Ovary (tissue), 9 donors: ENCODE results near the gene REEP6. TPM values are rescaled to one million over a fixed set of nuclear protein-coding genes. Genes with fewer than 3 reads are reported as not detected.

ENCODE experiments used
- DNase-seq, 5 donors: peaks; one replicate each; pipeline ENCODE4 v3.0.0-alpha.2; 2019 to 2020
- H3K27ac ChIP-seq, 2 donors: fragments of 200-600 bp; one replicate each; pipeline versions ENCODE4 v1.5.1 to v1.8.0; 2019 to 2022
- H3K27me3 ChIP-seq: fragments of 200-600 bp; one replicate; pipeline ENCODE4 v1.8.0; 2022
- H3K36me3 ChIP-seq: fragments of 200-600 bp; sonication (generic); one replicate; pipeline ENCODE4 v1.5.1; 2019
- H3K4me1 ChIP-seq: one replicate; pipeline ENCODE4 v1.8.1; 2013; ENCODE audit warnings: mild to moderate bottlenecking, moderate library complexity; ENCODE audit not compliant: insufficient read depth
- H3K4me3 ChIP-seq: fragments of 200-600 bp; sonication (generic); one replicate; pipeline ENCODE4 v1.5.1; 2017
- H3K9me3 ChIP-seq, 2 donors: fragments of 200-600 bp in 1 of 2; sonication (generic) in 1 of 2; one replicate each; pipeline versions ENCODE4 v1.5.1 to v1.8.1; 2013 to 2019; ENCODE audit warnings: mild to moderate bottlenecking in 1 of 2, moderate library complexity in 1 of 2
- CTCF ChIP-seq, 3 donors: fragments of 450-650 bp in 2 of 3; fragments of 200-600 bp in 1 of 3; IDR thresholded peaks; one replicate each; pipeline versions ENCODE4 v1.5.1 to v1.8.0; 2016 to 2022; ENCODE audit warnings: antibody characterized with exemption in 3 of 3, mild to moderate bottlenecking in 1 of 3
- EP300 ChIP-seq: sonication (generic); formaldehyde crosslinking; IDR thresholded peaks from one replicate; pipeline ENCODE4 v1.6.1; 2017; ENCODE audit warnings: antibody characterized with exemption
- POLR2A ChIP-seq: fragments of 450-650 bp; IDR thresholded peaks from one replicate; pipeline ENCODE4 v1.6.1; 2017; ENCODE audit warnings: antibody characterized with exemption, mild to moderate bottlenecking, moderate library complexity
- WGBS, 3 donors: extraction: QIAGEN DNeasy Blood & Tissue Kit in 1 of 3; methylation state at CpG; one replicate each; pipeline versions ENCODE4 v1.1.5 to v1.1.7; 2013 to 2017; 5-methylcytosine and 5-hydroxymethylcytosine counted together
- intact Hi-C, 4 donors: fragments of 100-400 bp; cut with DNase I; formaldehyde crosslinking; loops; one replicate each; pipeline versions ENCODE4 v1.11.0 to v1.15.1; 2022 to 2023
- polyA plus RNA-seq, 2 donors: library from polyadenylated mRNA; stranded (reverse); fragments of 200-250 nt in 1 of 2; fragments of 350-450 nt in 1 of 2; fragmentation: Illumina TruSeq in 1 of 2; extraction: RNeasy Lipid Tissue Mini Kit (QIAGEN cat#74804) in 1 of 2; gene quantifications; one replicate each; pipeline ENCODE4 v1.2.3, GENCODE V29; 2013 to 2014
- total RNA-seq, 7 donors: library from RNA; depleted of rRNA in 2 of 7; stranded (reverse); fragments of >200 nt in 2 of 7; fragmentation: NEBNext Ultra II Directional in 3 of 7; extraction: Animal tissue kit (Norgen Biotek cat#: 25700) in 3 of 7; gene quantifications; one replicate each; pipeline versions ENCODE4 v1.1.0 to v1.2.4, GENCODE V29; 2016 to 2023
- donor health status: DM: no; HTN: no; CAD: no; lungs with moderate emphysema.
- donor health status: DM: no; HTN: no; CAD: no.
- donor health status: Bipolar disorder and iron deficiency.
- donor health status: DM: yes; HTN: yes; CAD: no.
- donor health status: DM: no; HTN: no; CAD: no.
- donor health status: DM: yes; HTN: yes; CAD: no.

Gene REEP6
- total and polyA plus RNA-seq, 9 donors: 2.9 to 13.0 (median 9.2) TPM

- no peak overlapping the region for H3K27ac ChIP-seq
- DNase-seq: no peak
- TF ChIP-seq CTCF (IDR thresholded peaks at IDR 0.05) (no peak), EP300 (no peak)
- no peak overlapping the region for H3K4me3 ChIP-seq
- intact Hi-C loops: no loop called here
- H3K9me3 ChIP-seq: no peaks in the 10 kb centered on the region
- peaks cover 3% of the 10 kb centered on the region for H3K27me3 ChIP-seq
- WGBS, 3 donors: 44 to 45% (median 44%) methylated on average over 14 of the region's 14 CpGs
- H3K36me3 ChIP-seq: no peaks in the 10 kb centered on the region
- peaks cover 2% of the 10 kb centered on the region for H3K4me1 ChIP-seq
These were observed 11.6 kb downstream of the REEP6 start for GRCh38 chr19:1502433-1503088.

DNA sequence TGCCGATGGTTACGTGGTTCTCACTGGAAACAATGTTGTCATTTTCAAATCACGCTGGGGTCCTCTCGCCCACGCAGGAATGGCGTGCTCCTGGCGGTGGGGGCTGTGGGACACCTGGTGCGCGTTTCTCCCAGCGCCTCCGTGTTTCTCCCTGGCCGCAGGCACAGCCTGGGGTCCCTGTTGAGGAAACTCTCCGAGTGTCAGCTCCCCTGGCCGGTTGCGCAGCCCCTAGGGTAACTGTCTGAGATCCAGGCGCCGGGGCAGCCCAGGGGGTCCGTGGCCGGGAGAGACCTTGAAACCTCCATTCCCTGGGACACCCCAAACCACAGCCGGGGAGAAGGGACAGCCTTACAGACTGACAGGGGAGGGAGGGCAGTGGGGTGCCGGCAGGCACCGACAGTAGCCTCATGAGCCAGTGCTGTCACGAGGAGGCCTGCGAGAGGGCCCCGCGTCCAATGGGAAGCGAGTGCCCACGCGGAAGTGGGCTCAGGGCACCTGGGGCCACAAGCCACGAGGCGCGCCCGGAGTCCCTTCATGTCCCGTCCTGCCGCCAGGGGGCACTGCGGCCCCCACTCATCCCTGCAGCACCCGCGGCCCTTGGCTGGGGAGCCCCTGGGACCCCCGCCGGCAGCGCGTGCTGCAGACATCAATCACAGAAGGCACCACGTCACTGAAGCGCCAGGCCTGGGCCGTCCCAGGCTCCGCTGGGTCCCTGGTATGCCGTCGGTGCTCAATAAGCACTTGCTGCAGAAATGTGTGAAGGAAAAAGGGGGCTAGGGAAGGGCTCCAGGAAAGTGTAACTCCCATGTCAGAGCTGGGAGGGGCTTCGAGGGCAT, 12.3 kb downstream of the REEP6 start:
- H3K27me3 ChIP-seq: peaks cover 3% of the 10 kb centered on the region
- H3K9me3 ChIP-seq: no peaks in the 10 kb centered on the region
- no peak overlapping the region for H3K4me3 ChIP-seq
- 1 to 5% (median 2%) methylated on average over 39 to 49 of the region's 49 CpGs for WGBS, 3 donors
- DNase-seq: peak in 4 of 5 donors; percentile 34 to 77 (median 57)
- H3K36me3 ChIP-seq: no peaks in the 10 kb centered on the region
- H3K4me1 ChIP-seq: peaks cover 2% of the 10 kb centered on the region
- TF ChIP-seq CTCF (IDR thresholded peaks at IDR 0.05) (peak; percentile 36 to 67 (median 45)), EP300 (no peak)
- H3K27ac ChIP-seq: no peak overlapping the region
- intact Hi-C loops: no loop called here

DNA sequence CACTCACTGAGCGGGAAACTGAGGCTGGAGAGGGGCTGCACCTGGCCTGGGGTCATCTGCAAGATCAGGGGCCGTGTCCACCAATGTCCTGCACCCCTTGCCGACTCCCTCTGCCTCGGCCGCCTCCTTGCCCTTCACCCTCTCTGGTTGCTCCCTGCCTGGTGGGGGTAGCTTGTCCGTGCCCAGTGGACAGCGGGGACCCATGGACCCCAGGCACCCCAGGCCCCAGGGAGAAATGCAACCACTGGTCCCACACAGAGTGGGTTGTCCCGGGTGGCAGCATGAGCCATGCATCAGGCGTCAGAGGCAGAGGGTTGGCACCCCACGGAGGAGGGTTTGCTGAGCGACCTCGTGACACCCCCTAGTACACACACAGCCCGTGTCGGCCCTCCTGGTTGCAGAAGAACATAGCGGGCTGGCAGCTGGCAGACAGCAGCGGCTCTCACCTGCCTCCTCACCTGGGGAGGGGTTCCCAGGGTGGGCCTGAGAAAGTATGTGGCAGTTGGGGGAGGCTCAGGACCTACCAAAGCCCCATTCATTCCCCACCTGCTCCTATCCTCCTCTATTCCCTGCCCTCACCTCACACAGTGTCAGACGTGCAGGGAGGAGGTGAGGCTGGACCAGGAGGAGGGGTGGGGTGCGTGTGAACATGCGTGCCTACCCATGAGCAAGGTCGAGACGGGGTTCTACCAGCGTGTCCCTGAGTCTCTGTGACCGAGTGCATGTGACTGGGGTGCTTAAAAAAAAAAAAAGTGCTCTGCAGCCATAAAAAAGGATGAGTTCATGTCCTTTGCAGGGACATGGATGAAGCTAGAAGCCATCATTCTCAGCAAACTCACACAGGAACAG, 13.2 kb downstream of the REEP6 start:
- peaks cover 3% of the 10 kb centered on the region for H3K27me3 ChIP-seq
- no peak overlapping the region for H3K4me3 ChIP-seq
- TF ChIP-seq EP300 (no peak), POLR2A (no peak), CTCF (IDR thresholded peaks at IDR 0.05) (no peak)
- no peaks in the 10 kb centered on the region for H3K9me3 ChIP-seq
- peaks cover 2% of the 10 kb centered on the region for H3K4me1 ChIP-seq
- H3K27ac ChIP-seq: no peak overlapping the region
- WGBS, 3 donors: 36 to 50% (median 46%) methylated on average over 23 of the region's 23 CpGs
- intact Hi-C loops: no loop called here
- no peak for DNase-seq
- no peaks in the 10 kb centered on the region for H3K36me3 ChIP-seq

GRCh38 chr19:1505012-1505411, 14.0 kb downstream of the REEP6 start:
- Histone ChIP-seq H3K4me3 (no peak overlapping the region), H3K27me3 (peaks cover 3% of the 10 kb centered on the region), H3K9me3 (no peaks in the 10 kb centered on the region), H3K36me3 (no peaks in the 10 kb centered on the region), H3K4me1 (peaks cover 2% of the 10 kb centered on the region), H3K27ac (no peak overlapping the region)
- WGBS, 3 donors: 50 to 67% (median 58%) methylated on average over 8 of the region's 8 CpGs
- TF ChIP-seq CTCF (IDR thresholded peaks at IDR 0.05) (no peak), POLR2A (no peak), EP300 (no peak)
- intact Hi-C loops: no loop called here
- no peak for DNase-seq
